Hepatocyte (in vitro differentiated cells): ENCODE data around the gene PIGBOS1. TPM values are rescaled to one million over a fixed set of nuclear protein-coding genes. Genes with fewer than 3 reads are reported as not detected.
A peak's percentile ranks its signal among the peaks of the same experiment; 100 is the strongest.

ENCODE experiments used
- DNase-seq: peaks from one replicate; pipeline ENCODE4 v3.0.0-alpha.2; 2016; ENCODE audit warnings: low spot score
- H2AFZ ChIP-seq: fragments of 200-600 bp; sonication (generic); 2 replicates; pipeline ENCODE4 v1.6.0; 2016; ENCODE audit warnings: antibody characterized with exemption, mild to moderate bottlenecking
- H3K27ac ChIP-seq: fragments of 200-600 bp; sonication (generic); 2 replicates; pipeline ENCODE4 v1.5.1; 2016; ENCODE audit warnings: mild to moderate bottlenecking
- H3K27me3 ChIP-seq: fragments of 200-600 bp; sonication (generic); 2 replicates; pipeline ENCODE4 v1.6.1; 2016
- H3K36me3 ChIP-seq: fragments of 200-600 bp; sonication (generic); replicated peaks from 2 replicates; pipeline ENCODE4 v1.5.1; 2016; ENCODE audit warnings: low read depth; ENCODE audit not compliant: insufficient read depth
- H3K4me1 ChIP-seq: fragments of 200-600 bp; sonication (generic); 2 replicates; pipeline ENCODE4 v1.5.1; 2016; ENCODE audit warnings: mild to moderate bottlenecking, moderate library complexity; ENCODE audit not compliant: insufficient read depth
- H3K4me2 ChIP-seq: fragments of 200-600 bp; sonication (generic); 2 replicates; pipeline ENCODE4 v1.6.0; 2016
- H3K4me3 ChIP-seq: fragments of 200-600 bp; sonication (generic); 2 replicates; pipeline ENCODE4 v1.5.1; 2016; ENCODE audit warnings: mild to moderate bottlenecking
- H3K79me2 ChIP-seq: fragments of 200-600 bp; sonication (generic); 2 replicates; pipeline ENCODE4 v1.6.0; 2017; ENCODE audit warnings: mild to moderate bottlenecking
- H3K9me2 ChIP-seq: fragments of 200-600 bp; sonication (generic); replicated peaks from 2 replicates; pipeline ENCODE4 v1.6.0; 2017; ENCODE audit warnings: mild to moderate bottlenecking; ENCODE audit not compliant: insufficient read depth
- H3K9me3 ChIP-seq: fragments of 200-600 bp; sonication (generic); 2 replicates; pipeline ENCODE4 v1.5.1; 2016; ENCODE audit warnings: low read depth, mild to moderate bottlenecking
- H4K20me1 ChIP-seq: fragments of 200-600 bp; sonication (generic); 2 replicates; pipeline ENCODE4 v1.6.0; 2016; ENCODE audit warnings: mild to moderate bottlenecking; ENCODE audit not compliant: insufficient read depth, poor library complexity, severe bottlenecking
- CTCF ChIP-seq: fragments of 200-600 bp; sonication (generic); IDR thresholded peaks from 2 replicates; pipeline ENCODE4 v1.5.1; 2016; ENCODE audit warnings: antibody characterized with exemption, mild to moderate bottlenecking; ENCODE audit not compliant: poor library complexity
- EZH2 ChIP-seq: fragments of 200-600 bp; sonication (generic); IDR thresholded peaks from 2 replicates; pipeline ENCODE4 v1.6.1; 2016; ENCODE audit warnings: antibody characterized with exemption, mild to moderate bottlenecking, borderline replicate concordance
- EZH2phosphoT487 ChIP-seq: fragments of 200-600 bp; sonication (generic); IDR thresholded peaks from one replicate; pipeline ENCODE4 v1.6.1; 2018; ENCODE audit warnings: antibody characterized with exemption, mild to moderate bottlenecking, low read depth, moderate library complexity; ENCODE audit not compliant: unreplicated experiment, severe bottlenecking
- WGBS: methylation state at CpG from one replicate; pipeline ENCODE4 v1.1.6; 2016; ENCODE audit warnings: low lambda C conversion rate; ENCODE audit errors: missing lambda C conversion rate; 5-methylcytosine and 5-hydroxymethylcytosine counted together
- polyA plus RNA-seq: library from polyadenylated mRNA; unstranded; fragments of >200 nt; fragmentation: Nextera tagmentation; extraction: Ambion mirVana; gene quantifications from 2 replicates; pipeline ENCODE4 v1.2.1, GENCODE V29; 2016
- total RNA-seq: library from RNA; depleted of rRNA; stranded (reverse); fragments of >200 nt; gene quantifications from 2 replicates; pipeline ENCODE4 v1.2.3, GENCODE V29; 2014

PIGBOS1 gene
- total and polyA plus RNA-seq, 2 experiments from 2014 or later, result 24.8 to 35.0 TPM

DNA sequence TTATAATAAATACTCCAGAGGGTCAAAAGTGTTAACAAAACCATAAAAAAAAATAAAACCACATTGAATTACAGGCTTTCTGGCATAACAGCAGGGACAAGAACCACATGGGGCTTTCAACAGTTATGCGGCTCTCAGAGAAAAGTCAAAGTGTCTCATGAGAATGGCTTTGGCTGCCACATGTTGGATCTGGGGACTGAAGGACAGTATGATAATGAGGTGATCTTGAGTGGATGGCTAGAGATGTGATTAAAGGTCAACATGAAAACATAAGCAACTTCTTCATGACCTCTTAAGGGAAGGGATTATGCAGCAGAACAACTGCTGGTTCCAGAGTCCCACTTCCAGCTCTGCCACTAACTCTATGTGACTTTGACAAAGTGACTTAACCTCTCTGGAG is 34.5 kb downstream of the PIGBOS1 start:
- Histone ChIP-seq H3K9me2 (no peaks in the 10 kb centered on the region), H3K4me2 (no peak overlapping the region), H3K36me3 (no peaks in the 10 kb centered on the region), H4K20me1 (no peaks in the 10 kb centered on the region), H3K4me3 (no peak overlapping the region), H3K27ac (no peak overlapping the region), H3K79me2 (peaks cover 74% of the 10 kb centered on the region), H3K9me3 (no peaks in the 10 kb centered on the region), H3K27me3 (no peaks in the 10 kb centered on the region), H3K4me1 (peaks cover 12% of the 10 kb centered on the region), H2AFZ (no peak overlapping the region)
- no peak for DNase-seq
- 88% methylated on average over 1 of the region's 1 CpG for WGBS
- no peak for TF ChIP-seq EZH2
- no peak for TF ChIP-seq CTCF
- no peak for TF ChIP-seq EZH2phosphoT487

DNA sequence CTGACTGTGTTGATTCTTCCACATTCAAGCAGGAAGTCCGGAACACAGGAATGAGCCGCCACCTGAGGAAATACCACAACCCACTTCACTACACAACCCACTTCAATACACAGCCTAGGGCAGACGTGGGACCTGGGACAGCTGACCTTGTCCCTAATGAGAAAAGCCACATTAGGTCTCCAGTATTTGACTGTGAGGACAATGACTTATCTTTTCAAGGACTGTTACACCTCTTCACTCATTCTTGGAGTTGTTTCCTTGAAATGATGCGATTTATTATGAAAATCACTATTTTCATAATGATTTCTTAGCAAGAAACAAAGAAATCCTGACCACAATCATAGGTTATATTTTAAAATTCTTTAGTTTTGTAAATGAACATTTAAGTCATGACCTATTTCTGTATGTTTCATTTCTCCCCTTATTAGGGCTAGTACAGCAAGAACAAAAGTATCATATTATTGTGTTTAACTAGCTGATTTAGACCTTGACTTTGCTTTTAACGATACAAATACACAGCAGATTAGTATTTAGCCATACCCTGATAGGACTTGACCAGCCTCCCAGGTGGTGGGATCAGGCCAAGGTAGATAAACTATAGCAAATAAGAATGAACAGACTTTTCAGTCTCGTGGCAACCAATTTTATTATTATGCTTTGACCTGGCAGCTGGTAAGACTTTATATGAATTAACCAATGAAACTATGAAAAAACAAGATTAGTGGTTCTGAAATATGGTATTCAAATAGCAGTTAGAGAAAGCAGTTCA is 35.4 kb downstream of the PIGBOS1 start:
- H3K4me1 ChIP-seq, result peaks cover 9% of the 10 kb centered on the region
- WGBS, result 79% methylated on average over 6 of the region's 6 CpGs
- H3K79me2 ChIP-seq, result peaks cover 75% of the 10 kb centered on the region

DNA sequence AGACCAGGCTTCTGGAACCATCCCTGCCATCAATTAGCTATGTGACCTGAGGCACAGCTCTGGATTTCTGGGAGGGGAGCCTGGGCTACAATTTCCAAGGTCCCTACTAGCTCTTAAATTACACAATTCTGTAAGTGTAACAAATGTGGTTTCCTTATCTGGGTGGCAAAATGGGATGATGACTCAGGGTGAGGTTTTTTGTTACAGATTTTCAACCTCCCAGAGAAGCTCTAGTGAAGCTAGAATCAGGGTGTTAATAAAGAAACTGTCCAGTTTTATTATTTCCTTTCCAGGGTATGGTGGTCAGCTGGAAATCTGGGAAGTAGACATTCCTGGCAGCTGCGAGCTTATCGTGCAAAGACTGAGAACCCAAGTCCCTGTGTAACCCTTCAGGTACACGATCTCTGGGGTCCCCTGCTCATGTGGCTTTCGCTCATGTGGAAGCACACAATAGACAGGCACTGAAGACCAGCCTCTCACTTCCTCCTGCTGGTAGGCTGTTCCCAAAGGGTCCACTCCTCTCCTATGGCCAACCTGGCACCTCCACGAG is 36.6 kb downstream of the PIGBOS1 start:
- Histone ChIP-seq H4K20me1 (no peaks in the 10 kb centered on the region), H3K79me2 (peaks cover 63% of the 10 kb centered on the region), H3K27me3 (no peaks in the 10 kb centered on the region), H3K4me2 (no peak overlapping the region), H3K9me2 (no peaks in the 10 kb centered on the region), H3K9me3 (no peaks in the 10 kb centered on the region), H2AFZ (no peak overlapping the region), H3K4me3 (no peak overlapping the region), H3K36me3 (no peaks in the 10 kb centered on the region), H3K27ac (peak overlapping the region; percentile 28), H3K4me1 (peaks cover 6% of the 10 kb centered on the region)
- no peak for DNase-seq
- 80% methylated on average over 5 of the region's 5 CpGs for WGBS
- TF ChIP-seq EZH2, result no peak
- TF ChIP-seq EZH2phosphoT487, result no peak
- no peak for TF ChIP-seq CTCF

More for the DNA sequence above, 35.4 kb downstream of the PIGBOS1 start:
- H3K9me3 ChIP-seq, result no peaks in the 10 kb centered on the region
- TF ChIP-seq CTCF (no peak), EZH2 (no peak), EZH2phosphoT487 (no peak)
- no peaks in the 10 kb centered on the region for H3K9me2 ChIP-seq
- DNase-seq, result no peak
- no peaks in the 10 kb centered on the region for H3K36me3 ChIP-seq
- H3K4me3 ChIP-seq, result no peak overlapping the region
- no peak overlapping the region for H2AFZ ChIP-seq
- no peak overlapping the region for H3K27ac ChIP-seq
- H4K20me1 ChIP-seq, result no peaks in the 10 kb centered on the region
- no peaks in the 10 kb centered on the region for H3K27me3 ChIP-seq
- no peak overlapping the region for H3K4me2 ChIP-seq
